Measurements from ENCODE around the gene ANKRD63.
A peak's percentile ranks its signal among the peaks of the same experiment; 100 is the strongest.

Gene ANKRD63

DNA sequence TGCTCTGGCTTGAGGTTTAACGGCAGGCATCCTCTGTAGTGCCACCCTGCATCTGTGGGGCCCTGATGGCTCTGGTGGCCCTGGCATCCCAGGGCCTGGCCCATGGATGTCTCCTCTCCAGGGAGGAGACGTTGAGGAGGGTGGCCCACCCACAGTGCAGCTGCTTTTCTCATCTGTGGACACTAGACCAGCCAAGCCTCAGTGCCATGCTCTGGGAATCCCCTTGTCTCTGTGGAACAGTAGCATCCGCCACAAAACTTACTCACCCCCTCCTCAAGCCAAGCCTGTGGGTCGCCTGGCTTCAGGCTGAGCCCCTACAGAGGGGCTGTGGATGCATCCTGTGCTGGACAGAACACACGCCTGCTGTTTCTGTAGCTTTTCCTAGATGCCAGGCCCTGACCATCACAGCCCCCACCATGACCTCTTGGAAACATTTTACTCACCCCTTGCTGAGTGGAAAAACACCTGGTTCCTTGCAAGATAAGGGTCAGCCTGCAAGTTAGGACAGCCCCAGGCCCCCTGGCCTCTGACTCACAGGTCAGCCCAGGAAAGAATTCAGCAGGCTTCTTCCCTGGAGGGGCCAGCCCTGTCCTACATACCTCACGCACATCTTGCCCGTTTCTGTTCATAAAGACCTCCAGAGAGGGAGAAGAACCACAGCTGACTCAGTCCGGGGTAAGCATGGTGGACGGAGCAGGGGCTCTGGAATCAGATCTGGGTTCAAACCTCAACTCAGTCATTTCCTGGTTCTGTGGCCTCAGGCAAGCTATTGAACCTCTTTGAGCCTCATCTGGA, 25.0 kb downstream of the ANKRD63 start:
- no peak for DNase-seq (ENCODE audit: low spot score)

DNA sequence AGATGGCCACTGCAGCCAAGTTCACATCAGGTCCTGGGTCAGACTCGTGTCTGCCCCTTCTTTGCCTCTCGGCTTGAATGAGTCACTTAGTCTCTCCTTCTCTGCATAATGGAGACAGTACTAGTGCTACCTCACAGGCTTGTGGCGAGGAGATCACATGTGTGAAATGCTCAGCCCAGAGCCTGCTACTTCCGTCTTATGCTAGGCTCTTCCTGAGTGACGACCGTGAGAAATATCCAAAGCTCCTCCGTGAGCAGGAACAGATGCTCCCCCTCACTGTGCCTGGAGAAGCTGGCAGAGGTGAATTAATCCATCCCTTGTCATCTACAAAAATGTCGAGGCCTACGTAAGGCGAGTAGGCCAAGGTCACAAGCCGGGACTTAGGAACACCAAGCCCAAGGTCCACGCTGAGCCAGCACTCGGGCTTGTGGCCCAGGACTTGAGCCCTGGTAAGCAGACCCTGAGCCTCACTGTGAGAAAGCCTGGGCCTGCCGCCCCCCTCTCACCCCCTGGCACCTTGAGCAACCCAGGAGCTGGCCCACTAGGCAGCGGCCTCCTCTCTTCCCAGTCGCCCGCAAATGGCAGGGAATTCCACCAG, 26.1 kb downstream of the ANKRD63 start:
- DNase-seq (ENCODE audit: low spot score): no peak

DNA sequence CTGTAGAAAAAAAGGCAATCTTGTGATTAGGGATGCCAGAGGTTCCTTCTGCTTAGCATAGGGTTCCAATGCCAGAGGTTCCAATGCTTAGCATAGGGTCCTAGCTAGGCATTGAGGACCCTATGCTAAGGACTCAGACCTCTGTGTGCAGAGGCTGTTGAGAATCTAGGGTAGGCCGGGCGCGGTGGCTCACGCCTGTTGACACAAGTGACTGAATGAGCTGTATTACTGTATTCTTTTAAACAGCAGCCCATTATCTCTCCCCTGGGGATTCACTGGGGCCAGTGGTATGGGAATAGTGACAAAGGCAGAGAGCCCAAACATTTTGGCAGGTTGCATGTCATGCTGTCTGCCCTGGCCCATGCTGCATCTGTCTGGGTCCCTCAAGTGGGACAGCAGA, 27.8 kb downstream of the ANKRD63 start:
- no peak for DNase-seq (ENCODE audit: low spot score)

DNA sequence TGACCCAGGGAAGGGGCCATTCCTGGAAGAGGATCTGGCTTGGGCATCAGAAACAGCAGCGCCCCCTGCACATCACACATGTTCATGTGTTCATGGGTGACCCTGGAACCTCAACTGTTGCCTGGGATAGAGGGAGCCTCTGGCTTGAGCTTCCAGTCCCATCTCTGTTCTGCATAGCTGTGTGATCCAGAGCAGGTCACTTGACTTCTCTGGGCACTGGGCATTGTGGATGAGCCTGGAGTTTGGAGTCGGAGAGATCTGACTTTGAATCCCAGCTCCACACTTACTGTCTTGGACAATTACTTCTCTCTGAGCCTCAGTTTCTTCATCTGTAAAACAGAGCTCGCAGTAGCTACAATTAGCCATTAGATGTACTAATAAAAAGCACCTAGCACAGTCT, 28.4 kb downstream of the ANKRD63 start:
- DNase-seq (ENCODE audit: low spot score): no peak

DNA sequence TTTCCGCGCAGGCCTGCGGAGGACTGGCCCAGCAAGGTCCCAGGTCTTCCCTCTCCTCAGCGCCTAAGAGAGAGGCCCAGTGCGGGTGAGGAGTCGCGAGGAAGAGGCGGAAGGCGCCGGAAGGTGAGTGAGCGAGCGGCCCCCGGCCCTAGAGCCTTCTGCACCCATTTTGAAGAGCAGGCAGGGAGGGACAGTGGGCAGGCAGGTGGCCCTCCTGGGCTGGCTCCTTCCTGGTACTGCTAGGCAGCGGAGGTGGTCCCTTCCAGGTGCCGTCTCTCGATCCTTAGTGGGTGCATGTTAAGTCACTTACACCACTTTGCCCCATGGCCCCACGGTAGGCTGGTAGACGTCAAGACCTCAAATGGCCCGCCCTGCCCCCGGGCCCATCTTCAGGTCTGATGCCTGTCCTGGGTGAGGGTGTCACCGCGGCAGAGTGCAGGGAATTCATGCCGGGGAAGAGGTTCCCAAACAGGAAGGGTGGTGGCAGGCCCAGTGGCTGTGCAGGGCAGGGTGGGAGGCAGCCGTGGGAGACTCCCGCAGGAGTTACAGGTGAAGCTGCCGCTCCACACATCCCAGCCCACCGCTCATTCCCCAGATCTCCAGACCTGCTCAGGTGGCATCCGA, 29.6 kb downstream of the ANKRD63 start:
- DNase-seq (ENCODE audit: low spot score): no peak

DNA sequence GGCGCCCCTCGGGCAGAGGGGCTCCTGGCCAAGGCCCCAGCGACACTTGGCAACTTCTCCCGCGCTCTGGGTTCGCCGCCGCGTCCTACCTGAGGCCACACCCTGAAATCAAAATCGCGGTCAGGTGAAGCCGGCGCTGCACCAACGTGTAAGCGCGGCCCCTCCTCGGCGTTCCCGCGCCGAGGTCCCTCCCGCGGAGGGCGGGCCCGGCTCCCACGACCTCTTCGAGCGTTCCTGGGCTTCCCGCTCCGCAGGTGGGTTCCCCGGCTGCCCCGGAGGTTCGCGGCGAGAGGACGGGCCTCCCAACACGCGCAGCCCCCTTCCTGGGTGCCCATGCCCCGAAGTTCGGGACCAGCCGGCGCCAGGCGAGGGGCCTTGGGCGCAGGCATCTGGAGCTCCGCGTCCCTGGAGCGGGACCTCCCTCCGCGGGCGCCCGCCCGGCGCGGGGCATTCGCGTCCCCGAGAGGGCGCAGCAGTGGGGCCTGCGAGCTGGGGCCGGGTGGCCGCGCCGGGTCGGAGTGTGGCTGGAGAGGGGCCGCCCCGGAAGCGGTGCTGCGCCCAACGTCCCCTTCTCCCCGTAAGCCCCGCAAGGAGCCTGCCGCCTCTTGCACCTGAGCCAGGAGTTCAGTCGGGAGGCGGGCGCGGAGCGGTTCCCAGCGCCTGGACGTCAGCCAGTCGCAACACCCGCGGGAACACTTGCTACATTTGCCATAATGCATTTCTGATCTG, 30.3 kb downstream of the ANKRD63 start:
- peak; percentile 34 for DNase-seq (ENCODE audit: low spot score)

DNA sequence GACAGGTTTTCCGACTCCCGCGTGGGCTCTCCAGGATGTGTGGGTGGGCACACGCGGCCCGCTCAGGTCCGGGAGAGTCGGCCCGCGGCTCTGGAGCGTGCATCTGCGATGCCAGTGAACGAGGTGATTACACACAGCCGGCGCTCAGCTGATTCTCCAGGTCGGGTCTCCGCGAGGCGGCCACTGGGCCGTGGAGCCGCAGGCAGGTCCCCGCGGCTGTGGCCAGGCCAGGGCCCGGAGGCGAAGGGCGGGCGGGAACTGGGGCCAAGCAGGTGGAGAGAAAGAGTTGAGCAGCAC, 30.8 kb downstream of the ANKRD63 start:
- DNase-seq (ENCODE audit: low spot score): no peak

DNA sequence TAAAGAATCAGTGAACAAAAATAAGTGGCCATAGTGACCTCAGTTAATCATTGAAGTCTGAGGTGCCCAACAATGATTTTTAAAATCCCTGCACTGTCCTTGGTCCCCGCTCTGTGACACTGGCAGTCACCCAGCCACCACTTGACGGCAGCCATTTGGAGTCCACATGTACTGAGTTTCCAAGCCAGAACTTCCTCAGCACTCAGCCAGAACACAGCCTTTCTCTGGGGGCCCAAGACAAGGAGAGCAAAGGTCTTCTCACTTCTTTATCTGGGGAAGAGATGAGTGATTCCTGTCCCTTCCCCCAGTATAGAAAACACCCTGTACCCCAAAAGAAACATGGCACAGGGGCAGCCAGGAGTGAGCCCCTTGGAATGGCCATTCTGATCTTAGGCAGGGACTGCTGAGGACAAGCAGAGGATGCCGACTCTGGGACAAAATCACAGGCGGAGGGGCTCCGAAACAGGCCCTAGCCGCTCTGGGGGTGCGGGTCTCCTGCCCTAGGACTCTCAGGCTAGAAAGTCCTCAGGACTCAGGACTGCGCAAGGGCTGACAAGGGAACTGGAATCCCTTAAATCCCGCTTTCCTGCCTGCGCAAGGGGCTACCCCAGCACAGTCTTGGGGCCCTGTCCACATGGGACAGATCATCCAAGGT, 31.3 kb downstream of the ANKRD63 start:
- no peak for DNase-seq (ENCODE audit: low spot score)

DNA sequence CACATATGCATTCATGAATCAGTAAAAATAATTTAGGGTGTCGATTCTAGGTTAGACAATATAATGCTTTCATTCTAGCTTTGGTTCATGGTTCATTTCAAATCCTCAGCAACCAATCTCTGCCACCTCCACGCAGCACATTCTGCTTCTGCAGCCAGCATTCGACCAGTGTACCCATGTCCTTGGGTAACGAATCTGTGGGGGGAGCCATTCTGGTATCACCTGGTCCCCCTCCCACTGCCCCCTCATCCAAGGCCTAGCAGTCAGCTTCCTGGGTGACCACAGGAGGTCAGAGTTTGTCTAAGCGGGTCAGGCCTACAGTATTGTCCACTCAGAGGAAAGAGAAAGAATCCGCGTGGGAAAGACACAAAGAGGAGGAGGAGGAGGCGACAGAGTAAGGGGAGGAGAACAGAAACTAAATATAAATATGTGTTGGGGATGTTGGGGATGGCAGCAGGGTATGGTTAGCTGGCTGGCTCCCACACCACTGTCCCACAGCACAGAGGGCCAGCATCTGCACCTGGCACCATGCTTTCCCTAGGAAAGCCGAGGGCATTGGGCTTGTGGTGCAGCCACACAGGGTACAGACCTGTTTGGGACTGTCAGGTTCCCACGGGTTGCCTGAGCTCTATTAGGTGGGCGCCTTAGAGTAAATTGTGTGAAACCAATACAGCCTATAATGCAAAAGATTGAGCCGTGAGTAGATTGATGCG, 31.9 kb downstream of the ANKRD63 start:
- no peak for DNase-seq (ENCODE audit: low spot score)

DNA sequence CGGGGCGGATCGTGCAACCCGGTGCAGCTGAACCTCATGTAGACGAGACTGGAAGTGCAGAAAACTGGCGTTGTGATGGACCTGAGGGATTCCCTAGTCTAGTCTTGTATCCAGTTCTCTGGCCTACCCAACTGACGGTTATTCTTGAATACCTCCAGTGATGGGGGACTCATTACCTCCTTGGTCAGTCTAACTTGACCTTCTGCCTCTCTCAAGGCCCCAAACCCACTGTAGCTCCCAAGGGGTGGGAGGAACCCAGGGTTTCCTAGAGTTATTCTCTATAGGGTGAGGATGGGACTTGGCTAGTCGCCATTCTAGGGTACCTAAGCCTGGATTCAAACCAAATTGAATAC, 32.6 kb downstream of the ANKRD63 start:
- no peak for DNase-seq (ENCODE audit: low spot score)

DNA sequence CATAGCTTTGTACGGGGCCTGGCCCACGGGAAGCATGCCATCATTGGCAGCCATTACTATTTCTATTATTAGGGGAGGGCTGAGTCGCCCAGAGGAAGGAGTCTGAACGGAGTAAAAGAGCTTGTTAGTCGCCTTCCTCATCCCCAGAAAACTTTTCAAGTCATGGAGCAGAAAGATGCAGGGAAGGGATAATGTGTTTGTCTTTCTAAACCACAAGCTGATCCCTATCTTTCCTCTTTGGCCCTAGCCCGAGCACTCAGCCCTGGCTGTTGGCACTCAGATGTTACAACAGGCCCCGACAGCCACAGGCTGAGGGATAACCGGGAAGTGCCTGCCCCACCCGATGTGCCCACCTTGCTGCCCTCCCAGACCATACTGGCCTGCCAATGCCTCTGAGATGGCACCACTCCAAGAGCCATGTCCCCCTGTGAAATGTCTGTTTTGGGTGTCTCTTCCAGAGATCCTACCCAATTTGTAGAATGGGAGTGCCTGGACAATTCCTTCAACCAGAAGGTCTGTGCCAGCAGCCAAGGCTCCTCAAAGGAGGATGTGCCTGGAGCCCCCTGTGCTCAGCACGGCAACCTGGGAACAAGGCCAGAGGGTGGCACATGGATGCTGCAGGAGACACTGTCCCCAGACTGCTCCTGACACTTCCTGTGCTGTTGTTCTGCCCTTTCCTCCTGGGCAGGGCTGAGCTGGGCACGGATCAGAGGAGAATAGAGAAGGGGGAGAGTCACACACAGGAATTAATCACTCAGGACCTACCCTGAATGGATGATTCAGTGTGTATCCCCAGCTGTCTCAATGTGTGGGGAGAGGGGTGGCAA, 33.2 kb downstream of the ANKRD63 start:
- DNase-seq (ENCODE audit: low spot score): no peak

DNA sequence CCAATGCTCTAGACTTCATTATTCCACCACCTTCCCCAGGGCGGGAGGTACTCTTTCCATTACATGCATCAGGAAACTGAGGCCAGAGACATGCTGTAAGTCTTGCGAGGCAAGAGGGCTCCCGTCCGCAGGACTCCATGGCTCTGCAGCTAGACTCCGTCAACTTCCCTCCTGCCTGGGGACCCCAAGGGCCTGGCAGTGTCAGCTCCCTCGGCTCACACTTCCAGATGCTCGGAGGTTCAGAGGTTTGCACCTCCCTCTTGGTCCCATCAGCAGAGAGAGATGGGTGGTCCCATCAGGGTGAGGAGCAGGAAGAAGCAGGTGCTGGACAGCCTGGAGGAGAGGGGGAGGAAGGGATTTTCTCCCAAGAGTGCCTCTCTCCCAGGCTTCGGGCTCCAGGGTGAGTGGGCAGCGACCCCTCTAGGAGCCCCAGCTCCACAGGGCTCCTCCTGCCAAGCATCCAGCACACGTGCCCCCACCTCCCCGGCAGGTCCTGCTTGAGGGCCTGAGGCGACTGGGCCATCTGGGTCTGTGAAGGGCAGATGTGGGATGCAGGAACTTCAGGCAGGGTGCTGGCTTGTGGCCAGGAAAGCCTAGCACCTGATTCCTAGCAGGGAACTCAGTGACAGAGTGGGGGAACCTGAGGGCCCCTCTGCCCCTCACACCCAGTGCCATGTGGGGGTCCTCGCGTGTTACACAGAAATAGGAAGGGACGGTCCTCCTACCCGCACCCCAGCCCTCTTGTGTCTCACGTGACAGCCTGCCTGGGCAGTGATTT, 34.7 kb downstream of the ANKRD63 start:
- DNase-seq (ENCODE audit: low spot score): no peak

DNA sequence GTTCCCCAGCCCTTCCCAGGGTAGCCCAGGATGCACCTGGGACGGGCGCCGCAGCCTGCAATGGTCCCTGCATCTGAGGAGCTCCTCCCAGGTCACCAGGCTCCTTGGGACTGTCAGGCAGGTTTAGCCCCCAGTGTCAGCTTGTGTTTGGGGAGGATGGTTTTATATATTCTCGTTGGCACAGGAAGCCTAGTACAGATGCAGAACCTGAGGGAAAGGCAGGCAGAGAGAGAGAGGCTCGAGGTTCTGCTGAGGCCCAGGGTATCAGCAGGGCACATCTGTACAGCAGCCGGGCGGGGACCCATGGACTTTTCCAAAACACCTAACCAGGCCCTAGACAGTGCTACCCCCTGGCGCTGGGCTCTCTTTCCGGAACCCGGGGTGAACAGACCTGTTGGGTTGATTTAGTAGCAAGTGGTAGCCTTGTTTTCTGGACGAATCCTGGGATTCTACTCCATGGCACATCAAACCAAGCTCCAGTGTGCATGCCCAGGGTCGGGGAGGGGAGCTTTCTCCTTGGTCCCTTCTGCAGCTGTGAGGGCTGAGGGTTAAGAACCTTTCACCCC, 35.4 kb downstream of the ANKRD63 start:
- DNase-seq (ENCODE audit: low spot score): no peak

DNA sequence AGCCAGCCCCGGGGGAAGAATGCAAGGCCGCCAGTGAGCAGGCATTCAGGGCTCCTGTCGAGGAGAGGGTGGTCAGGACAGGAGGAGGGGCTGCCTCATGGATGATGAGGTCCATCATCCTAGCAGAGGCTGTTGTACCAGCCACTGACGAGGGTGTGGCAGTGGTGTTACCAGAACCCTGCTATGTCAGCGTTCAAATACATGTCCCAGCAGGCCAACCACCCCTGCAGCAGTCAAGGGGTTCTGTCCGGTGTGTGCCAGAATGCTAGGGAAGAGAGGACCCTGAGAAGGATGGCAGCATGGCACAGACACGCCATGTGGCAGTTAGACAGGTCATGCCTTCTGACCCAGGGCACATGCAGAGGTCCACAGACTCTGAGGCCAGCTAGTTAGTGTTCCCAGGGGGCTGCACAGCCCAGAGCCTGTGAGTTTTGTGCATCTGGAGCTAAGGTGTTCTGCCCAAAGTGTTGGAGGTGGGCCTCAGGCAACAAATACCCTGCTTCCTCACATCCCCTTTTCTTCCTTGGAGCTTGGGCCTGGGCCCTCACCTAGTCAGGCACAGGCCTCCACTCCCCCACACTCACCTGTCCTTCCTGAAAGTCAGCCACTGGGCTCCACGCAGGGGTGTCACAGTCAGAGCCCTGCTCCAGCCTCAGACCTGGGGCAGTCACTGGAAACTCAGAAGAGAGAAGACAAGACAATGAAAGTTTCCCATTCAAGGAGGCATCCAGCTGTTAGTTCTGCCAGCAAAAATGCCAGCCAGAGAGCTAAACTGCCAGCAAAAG, 36.2 kb downstream of the ANKRD63 start:
- DNase-seq (ENCODE audit: low spot score): no peak

DNA sequence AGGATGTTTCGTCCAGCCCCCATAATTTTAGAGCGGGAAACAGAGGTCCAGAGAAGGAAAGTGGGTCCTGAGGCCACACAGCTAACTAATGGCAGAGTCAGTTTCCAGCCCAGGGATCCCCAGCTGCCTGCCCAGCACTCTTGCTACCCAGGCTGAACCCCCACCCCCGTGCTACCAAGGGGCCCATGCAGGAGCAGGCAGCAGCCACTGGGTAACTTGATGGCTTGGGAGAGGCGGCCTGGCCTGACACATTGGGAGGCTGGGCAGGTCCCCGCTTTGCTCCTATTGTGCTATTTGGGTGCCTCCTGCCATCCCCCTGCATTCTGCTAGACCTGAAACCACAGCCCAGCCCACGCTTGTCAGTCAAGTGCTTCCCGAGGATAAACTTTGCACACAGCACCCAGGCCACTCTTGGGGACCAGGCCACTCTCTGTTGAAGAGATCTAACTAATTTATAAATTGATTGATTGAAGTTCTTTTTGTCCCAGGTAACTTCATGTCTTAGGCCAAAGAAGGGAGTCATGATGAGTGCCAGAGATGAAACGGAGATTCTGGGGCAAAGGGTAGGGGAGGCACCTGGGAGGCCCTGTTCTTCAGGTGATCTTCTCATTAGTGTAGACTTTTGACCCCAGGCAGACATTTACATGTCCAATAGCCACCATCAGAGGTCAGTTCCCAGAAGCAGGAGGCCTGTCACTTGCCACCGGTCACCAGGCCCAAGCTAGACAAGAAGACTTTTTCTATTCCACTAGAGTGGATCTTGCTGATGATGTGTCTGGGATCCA, 37.0 kb downstream of the ANKRD63 start:
- no peak for DNase-seq (ENCODE audit: low spot score)

DNA sequence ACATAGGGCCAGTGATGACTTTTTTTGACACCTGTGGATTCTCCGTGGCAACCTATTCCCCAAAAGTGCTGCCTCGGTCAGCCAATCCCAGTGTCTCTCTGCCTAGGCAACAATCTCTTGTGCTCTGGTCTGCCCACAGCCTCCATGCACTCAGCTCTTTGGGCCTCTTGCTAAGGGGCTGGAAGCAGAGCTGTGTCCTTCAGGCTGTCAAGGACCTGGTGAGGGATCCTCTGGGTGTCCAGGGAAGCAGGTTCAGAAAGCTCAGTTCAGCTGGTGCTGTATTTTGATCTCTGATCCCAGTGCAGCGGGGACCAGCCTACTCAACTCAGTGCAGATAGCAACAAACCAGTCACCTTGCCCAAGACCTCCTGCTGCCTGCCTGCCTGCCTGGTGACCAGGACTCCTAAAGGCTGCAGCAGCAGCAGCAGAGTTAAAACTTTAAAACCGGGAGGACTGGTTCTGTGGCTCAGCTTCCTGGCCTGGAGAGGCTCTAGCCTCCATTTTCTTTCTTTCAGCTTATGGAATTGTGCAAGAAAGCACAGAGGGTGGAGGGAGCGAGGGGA, 37.8 kb downstream of the ANKRD63 start:
- DNase-seq (ENCODE audit: low spot score): no peak

DNA sequence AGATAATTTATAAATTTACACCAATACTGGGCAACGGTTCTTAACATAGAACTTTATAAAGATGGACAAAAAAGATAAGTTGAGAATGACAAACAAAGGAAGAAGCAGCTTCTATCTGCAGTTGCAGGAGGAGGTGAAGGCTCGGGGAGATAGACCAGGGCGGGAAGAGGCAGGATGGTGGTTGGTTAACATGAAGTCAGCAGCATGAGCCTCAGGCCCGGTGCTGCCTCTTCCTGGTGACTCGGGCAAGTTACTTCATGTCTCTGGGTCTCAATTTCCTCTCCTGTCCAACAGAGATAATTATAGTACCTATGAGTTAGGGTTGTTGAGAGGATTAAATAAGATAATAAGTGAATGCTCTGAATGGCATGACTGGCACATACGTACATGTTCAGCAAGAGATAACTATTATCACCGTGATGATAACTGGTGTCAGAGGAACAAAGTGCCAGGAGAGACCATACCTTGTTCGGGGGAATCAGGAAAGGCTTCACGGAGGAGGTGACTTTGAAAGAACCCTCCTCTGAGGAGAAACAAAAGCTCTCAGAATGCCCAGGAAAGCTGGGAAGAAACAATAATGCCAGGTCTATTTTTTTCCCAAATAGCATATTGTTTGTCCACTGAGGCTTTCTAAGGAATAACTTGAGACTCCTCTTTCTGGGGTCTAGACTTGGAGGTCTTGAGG, 39.6 kb downstream of the ANKRD63 start:
- no peak for DNase-seq (ENCODE audit: low spot score)
